GM12878 (cell line): ENCODE results near the gene TMEM38A.

Experiments used
- CTCF ChIP-seq, 3 experiments: IDR thresholded peaks in 2 of 3; conservative IDR thresholded peaks in 1 of 3; 2 replicates each; pipeline ENCODE4 v1.5.1; 2011; ENCODE audit warnings: low read depth in 3 of 3, low read length in 3 of 3, mild to moderate bottlenecking in 3 of 3, control low read depth in 2 of 3, moderate library complexity in 2 of 3, inconsistent platforms in 1 of 3, mixed read lengths in 1 of 3; ENCODE audit not compliant: control insufficient read depth in 2 of 3, insufficient read depth in 1 of 3; ENCODE audit errors: extremely low read depth in 1 of 3
- FOXM1 ChIP-seq: IDR thresholded peaks from 2 replicates; pipeline ENCODE4 v1.6.1; 2012; ENCODE audit warnings: low read depth, mild to moderate bottlenecking, inconsistent platforms, low read length, moderate library complexity
- HDGF ChIP-seq: fragments of 450-650 bp; IDR thresholded peaks from 2 replicates; pipeline ENCODE4 v1.6.1; 2016; ENCODE audit warnings: antibody characterized with exemption
- POLR2A ChIP-seq: IDR thresholded peaks from 2 replicates; pipeline ENCODE4 v1.6.1; 2011; ENCODE audit warnings: low read depth, mild to moderate bottlenecking, low read length
- POLR2AphosphoS5 ChIP-seq: IDR thresholded peaks from 2 replicates; pipeline ENCODE4 v1.6.1; 2011; ENCODE audit warnings: mild to moderate bottlenecking, low read length, inconsistent platforms
- RAD21 ChIP-seq: IDR thresholded peaks from 2 replicates; pipeline ENCODE4 v1.6.1; 2011; ENCODE audit warnings: mild to moderate bottlenecking, low read depth, low read length, moderate library complexity; ENCODE audit not compliant: insufficient read depth
- ZNF274 ChIP-seq: IDR thresholded peaks from one replicate; pipeline ENCODE4 v1.8.0; 2011; ENCODE audit not compliant: insufficient read length, insufficient read depth
- TF ChIP-seq, protein P1 (sequence below): fragments of 450-650 bp; conservative IDR thresholded peaks from 2 replicates; pipeline ENCODE4 v1.6.1; 2017; ENCODE audit warnings: mild to moderate bottlenecking, moderate library complexity
- TF ChIP-seq, protein P2 (sequence below): fragments of 450-650 bp; IDR thresholded peaks from 2 replicates; pipeline ENCODE4 v1.6.1; 2017; ENCODE audit warnings: borderline replicate concordance
- TF ChIP-seq, protein P3 (sequence below): IDR thresholded peaks from 2 replicates; pipeline ENCODE4 v1.6.1; 2012; ENCODE audit warnings: low read depth, low read length, improper control_type of control experiment

DNA sequence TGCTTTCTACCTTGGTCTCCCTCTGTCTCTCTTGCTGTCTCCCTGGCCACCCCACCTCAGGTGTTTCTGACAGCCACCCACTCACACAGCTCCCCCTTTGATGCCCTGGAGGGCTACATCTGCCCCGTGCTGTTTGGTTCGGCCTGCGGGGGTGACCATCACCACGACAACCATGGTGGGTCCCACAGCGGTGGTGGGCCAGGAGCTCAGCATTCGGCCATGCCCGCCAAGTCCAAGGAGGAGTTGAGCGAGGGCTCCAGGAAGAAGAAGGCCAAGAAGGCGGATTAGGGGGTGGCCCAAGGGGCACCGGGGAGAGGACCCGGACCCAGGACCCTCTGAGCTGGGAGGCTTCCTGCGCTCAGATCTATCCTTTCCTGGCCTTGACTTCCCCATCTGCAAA lies 27.1 kb downstream of the TMEM38A start:
- TF ChIP-seq RAD21 (no peak), FOXM1 (no peak), POLR2AphosphoS5 (no peak), ZNF274 (no peak), HDGF (no peak), POLR2A (no peak; the same call in 1 of the 2 replicates), CTCF (IDR thresholded peaks at IDR 0.05 in 2 of 3, conservative IDR thresholded peaks at IDR 0.05 in 1 of 3; ENCODE audit: control insufficient read depth in 2 of 3, extremely low read depth in 1 of 3, insufficient read depth in 1 of 3, low read depth in 3 of 3, low read length in 3 of 3) (no peak)
- TF ChIP-seq, protein P1, sequence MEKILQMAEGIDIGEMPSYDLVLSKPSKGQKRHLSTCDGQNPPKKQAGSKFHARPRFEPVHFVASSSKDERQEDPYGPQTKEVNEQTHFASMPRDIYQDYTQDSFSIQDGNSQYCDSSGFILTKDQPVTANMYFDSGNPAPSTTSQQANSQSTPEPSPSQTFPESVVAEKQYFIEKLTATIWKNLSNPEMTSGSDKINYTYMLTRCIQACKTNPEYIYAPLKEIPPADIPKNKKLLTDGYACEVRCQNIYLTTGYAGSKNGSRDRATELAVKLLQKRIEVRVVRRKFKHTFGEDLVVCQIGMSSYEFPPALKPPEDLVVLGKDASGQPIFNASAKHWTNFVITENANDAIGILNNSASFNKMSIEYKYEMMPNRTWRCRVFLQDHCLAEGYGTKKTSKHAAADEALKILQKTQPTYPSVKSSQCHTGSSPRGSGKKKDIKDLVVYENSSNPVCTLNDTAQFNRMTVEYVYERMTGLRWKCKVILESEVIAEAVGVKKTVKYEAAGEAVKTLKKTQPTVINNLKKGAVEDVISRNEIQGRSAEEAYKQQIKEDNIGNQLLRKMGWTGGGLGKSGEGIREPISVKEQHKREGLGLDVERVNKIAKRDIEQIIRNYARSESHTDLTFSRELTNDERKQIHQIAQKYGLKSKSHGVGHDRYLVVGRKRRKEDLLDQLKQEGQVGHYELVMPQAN: no peak
- TF ChIP-seq, protein P2, sequence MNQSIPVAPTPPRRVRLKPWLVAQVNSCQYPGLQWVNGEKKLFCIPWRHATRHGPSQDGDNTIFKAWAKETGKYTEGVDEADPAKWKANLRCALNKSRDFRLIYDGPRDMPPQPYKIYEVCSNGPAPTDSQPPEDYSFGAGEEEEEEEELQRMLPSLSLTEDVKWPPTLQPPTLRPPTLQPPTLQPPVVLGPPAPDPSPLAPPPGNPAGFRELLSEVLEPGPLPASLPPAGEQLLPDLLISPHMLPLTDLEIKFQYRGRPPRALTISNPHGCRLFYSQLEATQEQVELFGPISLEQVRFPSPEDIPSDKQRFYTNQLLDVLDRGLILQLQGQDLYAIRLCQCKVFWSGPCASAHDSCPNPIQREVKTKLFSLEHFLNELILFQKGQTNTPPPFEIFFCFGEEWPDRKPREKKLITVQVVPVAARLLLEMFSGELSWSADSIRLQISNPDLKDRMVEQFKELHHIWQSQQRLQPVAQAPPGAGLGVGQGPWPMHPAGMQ: no peak
- TF ChIP-seq, protein P3, sequence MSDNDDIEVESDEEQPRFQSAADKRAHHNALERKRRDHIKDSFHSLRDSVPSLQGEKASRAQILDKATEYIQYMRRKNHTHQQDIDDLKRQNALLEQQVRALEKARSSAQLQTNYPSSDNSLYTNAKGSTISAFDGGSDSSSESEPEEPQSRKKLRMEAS: no peak
